ENCODE results near the gene TRERF1.

Gene TRERF1

DNA sequence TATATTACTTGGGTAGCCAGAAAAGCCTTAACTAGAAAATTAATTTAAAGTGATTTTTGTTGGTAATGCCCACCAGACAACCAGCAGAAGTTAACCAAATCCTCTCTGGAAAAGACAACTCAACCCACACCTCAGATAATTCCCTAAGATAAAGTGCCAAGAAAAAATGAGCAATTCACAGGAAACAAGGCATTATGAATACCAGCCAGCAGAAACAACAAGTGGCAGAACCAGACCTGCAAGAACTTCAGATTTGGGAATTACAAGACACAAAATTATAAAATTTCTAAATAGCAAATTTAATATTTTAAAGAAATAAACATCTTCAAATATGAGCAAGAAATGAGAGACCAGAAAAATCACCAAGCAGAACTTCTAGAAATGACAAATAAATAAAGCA lies 154.1 kb downstream of the TRERF1 start:
- no peak for DNase-seq

DNA sequence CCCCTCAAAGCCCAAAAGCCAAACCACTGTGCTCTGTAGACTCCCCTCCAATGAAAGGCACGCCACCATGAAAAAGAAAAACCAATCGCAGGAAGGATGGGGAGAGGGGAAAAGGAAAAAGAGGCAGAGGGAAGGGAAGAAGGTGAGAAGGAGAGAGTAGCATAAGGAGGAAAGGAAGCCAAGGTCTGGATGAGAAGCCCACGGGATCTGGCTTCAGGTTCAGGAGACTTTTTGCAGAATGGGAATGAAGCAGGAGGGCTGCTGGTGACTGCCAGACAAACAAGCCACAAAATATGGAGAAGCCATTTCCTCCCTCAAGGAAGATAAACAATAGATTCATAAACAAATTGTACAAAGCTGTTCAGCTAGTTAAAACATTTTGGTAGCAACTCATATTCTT lies 155.1 kb downstream of the TRERF1 start:
- DNase-seq: no peak

DNA sequence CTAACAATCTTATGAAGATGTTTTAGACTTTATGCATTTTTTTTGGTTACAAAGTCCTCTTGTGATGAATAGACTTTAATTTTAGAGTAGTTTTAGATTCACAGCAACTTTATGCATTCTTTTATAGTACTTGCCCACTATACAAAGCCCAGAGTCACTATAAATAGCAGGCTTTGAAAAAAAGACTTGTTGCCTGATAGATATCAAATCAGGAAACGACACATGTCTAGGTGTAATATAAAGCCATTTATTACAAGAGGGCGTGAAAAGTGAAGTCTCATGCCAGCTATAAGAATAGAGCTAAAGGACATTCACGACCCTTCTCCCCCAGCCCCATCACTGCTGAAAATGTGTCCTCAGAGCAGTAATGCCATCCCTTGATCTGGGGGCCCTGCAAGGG lies 156.0 kb downstream of the TRERF1 start:
- no peak for DNase-seq

DNA sequence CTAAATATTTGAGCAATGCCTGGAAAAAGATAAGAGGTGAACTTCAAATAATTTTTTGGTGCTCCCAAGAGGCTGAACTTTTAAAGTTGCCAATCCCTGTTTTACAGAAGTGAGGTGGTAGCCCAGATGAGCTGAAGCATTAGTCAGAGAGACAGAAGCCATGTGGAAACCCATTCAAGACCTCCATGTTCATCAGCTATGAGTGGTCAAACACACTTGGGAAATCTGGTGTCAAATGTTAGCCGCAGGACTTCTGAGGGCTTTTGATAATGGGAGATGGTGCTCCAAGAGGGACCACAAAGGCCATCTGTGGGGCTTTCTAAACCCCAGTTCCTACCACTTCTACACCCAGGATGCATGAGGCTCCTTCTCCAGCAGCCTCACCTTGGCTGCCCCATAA lies 156.5 kb downstream of the TRERF1 start:
- DNase-seq: no peak

DNA sequence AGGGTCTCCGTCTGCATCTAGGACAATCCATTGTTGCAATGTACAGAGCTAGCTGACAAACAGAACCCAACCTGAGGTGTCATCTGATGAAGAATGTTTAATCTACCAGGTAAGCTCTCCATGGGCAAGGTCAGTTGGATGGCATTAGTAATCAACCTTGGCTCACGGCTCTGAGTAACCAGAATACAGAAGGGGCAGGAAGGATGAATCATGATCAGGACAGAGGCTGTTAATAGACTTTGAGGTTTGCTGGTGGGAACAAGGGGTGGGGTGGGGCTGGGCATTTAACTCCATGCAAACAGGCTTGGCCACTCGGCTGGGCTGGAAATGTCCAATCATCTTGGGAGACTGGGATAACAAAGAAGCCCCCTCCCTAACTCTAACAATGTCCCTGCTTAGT lies 157.0 kb downstream of the TRERF1 start:
- DNase-seq: no peak

DNA sequence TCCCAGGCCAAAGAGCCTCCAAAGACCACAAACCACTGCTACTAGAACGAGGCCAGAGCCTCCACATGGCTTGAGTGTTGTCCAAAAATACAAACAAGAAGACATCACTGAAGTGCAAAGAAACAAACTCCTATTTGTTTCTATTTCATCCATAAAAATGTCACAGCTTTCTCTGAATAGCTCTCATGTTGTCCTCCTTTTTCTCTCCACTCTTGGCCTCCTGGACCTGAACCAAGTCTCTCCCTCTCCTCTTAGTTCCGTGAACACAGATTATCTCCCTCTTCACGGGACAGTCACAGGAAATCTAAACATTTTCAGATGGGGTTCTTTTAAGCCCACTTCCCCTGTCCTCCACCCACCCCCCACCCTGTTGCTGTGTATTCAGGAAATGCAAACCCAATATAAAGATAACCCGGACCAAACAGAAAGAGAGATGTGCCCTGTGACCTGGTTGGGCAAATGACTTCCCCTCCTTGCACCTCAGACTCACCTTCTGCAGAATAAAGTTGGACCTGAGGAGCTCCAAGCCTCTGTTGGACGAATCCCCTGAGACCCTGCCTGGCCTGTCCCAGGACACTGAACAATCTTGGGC lies 158.2 kb downstream of the TRERF1 start:
- no peak for DNase-seq

DNA sequence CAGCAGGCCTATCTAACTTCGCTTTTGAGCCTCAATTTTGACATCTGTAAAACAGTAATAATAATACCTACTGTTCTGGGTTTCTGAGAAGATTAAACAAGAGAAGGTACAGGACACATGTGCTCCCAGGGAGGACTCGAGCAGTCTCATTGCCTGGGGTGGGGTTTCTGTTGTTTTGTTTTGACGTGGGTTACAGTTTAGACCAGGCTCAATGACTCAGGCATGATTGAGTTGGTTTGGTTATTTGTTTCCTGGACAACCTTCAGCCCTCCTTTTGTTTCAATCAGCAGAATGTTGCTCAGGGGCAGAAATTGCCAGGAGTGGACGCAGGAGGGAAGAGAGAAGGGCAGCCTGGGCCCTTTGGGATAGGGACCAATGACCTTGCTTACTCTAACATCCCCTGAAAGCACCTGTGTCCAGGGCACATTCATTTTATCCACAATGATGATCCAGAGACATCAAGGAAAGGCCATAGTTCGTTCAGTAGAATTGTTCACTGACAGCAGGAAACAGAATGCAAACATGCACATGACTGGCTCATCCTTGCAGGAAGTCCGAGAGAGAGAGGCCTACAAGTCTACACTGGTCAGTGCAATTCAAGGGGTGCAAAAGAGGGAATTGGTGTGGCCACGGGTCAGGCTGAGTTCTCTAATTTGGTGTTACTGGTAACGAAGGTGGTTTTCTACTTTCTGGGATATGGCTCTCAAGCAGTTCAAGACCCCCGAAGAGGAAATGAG lies 159.6 kb downstream of the TRERF1 start:
- DNase-seq: no peak

DNA sequence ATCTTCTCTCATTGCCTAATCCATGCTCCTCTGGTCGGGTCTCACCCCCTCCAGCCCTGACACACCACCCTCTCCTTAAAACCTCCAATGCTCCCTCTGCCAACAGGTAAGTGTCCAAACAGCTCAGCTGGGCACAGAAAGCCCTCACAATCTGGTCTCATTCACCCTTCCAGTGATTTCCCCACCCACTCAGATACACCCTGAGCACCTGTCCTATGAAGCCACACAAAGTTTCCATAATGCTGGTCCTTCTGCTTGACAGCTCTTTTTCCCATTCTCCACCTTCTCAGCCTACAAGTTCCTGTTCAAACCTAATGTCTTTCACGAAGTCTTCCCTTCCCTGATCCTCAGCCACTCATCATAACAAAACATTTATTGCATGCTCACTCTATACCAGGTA lies 164.0 kb downstream of the TRERF1 start:
- no peak for DNase-seq

DNA sequence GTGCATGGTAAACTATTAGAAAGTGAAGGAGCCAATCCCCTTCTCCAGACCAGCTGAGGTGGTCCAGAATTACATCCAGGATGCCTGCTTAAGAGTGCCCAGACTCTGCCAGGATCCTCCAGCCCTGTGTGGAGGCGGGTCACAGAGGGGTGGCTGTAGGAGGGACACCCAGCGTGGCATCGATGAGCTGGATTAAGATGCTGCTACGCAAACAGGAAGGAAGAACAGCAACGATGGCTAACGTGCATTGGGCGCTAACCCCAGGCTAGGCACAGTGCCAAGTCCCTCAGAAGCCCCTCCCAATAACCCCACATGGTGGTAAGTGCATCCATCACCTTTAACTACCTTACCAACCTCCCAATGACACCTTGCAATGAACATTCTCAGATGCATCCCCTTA lies 170.2 kb downstream of the TRERF1 start:
- DNase-seq: no peak

DNA sequence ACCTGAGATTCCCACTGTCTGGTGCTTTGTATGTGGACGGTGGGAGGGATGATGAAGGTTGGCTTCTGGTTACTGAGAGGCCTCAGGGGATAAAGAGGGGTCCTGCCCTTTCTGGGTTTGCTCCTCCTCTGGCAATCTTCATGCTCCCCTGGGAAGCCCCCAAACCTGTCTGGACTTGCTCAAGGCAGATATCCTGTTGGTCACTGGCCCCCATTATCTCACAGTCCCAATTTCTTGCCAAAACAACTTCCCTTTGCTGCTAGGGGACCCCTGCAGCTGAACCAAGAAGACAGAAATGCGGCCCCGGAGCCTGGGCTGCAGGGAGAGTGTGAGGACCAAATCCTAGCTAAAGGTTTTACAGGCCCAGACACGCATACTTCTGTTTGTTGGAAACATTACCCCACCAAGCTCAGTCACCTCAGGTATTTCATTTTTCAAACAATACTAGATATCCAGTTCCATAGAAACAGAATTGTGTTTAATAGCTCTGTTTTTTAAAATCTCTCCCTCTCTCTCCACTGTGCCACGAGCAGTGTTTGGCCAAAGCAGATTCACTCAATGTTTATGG lies 170.7 kb downstream of the TRERF1 start:
- no peak for DNase-seq

DNA sequence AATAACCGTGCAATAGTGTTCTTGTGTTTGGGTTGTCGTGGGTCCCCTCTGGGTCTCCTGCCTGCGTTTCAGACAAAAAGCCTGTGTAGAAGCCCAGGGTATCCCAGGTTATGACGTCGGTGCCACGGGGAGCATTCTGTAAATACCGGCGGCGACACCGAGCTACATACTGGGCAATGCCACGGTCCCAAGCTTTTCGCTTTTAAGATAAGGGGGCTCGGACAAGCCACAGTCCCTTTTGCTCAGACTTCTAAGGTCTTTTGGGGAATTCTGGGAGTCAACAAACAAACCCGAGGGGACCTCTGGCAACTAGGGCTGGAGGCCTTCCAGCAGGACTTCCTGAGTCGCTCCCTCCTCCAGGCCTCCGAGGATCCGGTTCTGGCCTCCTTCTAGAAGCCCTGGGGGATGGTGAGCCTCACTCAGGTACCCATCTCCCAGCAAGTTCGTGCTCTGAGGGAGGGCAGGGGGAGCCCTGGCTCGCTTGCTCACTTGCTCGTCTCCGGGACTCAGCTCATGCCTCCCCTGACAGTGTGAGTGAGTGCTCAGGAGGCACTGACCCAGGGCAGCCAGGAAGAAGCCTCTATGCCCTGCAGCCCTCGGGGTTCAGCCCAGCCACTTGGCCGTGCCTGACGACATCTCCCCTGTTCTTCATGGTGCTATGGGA lies 171.6 kb downstream of the TRERF1 start:
- no peak for DNase-seq

DNA sequence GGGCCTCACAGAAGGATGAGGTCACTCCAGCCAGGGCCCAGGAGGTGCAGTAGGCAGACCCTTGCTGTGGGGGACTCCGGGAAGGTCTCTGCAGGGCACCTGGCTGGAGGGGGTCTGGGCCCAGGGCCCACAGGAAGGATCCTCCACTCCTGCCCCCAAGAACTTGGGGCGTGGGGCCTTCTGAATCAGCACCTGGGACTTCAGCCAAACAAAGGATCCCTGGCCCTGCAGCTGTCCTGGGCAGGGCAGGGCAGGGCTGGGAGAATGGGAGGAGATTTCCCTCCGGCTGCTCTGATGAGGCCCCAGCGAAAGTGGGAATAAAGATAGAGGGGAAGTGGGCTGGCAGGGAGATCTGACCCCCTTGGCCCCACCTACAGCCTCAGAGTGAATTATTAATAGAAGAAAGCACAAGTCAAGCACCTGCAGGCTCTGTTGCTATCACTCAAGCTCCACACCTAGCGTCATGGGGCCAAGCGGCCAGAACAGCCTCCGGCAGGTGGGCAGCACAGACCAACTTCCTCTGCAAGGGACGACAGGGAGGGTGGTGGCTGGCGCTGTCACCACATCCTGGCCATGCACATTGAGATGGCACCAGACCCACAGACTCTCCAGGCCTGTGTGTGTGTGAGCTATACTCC lies 172.5 kb downstream of the TRERF1 start:
- no peak for DNase-seq

DNA sequence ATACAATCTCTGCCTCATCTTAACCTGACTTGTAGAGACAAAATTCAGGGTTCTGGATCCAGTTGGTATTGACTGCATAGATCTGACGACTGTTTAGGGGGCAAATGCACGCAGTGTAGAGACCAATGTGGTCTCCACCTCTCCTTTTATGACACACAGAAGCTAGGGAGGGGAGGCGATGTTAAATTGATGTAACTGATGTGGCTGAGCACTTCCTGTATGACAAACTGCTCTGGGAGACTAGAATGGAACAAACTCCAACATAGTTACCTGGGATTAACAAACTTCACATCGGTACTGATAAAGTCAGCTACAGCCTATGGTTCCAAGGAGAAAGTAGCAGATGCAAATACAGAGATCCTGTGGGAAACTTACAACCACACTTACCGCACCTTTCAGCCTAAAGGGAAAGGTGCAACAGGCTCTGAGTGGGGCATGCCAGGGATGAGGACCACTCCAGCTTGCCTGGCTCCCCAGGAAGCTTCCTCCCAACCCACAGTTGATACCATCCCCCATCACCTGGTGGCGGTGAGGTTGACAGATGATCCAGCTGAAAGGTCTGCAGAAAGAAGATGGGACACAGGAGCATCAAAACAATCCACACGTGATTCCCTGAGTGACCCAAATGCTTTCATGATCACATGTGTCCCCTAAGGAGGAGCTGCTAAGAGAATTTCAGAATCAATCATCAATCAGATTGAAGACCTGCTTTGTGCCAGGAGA lies 173.4 kb downstream of the TRERF1 start:
- DNase-seq: no peak

DNA sequence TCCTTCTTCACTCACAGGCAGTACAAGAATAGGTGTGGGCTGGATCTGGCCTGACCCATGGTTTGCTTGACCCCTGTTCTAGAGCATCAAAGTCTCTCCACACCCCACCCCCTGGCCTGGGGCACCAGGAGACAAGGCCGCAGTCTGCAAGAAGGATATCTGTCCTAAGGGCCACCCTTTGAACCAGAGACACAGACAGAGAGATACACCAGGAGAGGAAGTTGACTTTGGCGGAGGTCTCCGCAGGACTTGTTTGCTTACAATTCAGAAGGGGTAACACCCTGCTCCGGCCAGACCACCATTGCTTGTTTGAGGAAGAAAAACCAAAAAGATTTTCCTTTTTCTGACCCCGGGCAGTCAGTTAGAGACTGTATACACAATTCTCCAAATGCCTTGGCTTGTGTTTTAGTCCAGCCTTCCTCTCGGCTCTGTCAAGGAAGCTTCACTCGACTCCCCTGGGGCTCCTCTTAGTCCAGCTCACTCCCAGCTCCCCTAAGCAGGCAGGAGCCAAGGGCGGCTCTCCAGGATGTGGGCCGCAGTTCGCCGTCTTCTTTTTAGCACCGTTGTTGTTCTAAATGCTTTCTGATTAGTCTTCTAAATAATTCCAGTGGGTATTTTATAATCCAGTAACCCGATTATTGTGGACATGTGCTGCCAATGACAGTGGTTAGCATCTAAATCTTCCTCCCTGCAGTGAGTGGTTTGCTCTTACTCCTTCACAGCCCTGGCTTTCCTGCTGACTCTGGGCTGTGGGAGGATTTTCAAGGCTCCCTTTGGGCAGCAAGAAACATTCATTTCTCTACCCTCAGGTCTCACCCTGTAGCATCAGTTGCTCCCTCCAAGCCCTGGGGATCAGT lies 175.5 kb downstream of the TRERF1 start:
- no peak for DNase-seq

DNA sequence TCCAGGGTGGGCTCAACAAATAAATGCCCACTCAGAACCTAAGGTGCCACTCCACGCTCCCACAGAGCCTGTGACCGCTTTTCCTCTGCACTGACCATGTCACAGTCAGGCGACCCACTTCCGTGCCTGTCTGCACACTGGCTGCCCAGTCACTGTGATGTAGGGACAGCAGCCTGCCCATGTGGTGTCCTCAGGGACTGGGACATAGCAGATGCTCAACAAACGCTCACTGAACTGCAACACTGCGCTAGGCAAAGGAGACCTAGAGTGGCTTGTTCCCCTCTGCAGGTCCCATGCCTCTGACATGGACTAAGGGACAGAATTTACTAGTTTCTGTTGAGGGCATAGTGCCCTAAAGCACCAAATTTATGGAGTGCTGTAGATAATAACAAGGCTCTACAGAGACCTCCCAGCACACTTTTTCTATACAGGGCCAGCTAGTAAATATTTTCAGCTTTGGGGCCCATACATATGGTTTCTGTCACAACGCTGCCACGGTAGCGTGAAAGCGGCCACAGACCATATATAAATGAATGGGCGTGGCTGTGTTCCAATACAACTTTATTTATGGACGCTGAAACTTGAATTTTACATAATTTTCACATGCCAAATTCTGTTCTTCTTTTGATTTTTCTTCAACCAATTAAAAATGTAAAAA lies 176.2 kb downstream of the TRERF1 start:
- no peak for DNase-seq

DNA sequence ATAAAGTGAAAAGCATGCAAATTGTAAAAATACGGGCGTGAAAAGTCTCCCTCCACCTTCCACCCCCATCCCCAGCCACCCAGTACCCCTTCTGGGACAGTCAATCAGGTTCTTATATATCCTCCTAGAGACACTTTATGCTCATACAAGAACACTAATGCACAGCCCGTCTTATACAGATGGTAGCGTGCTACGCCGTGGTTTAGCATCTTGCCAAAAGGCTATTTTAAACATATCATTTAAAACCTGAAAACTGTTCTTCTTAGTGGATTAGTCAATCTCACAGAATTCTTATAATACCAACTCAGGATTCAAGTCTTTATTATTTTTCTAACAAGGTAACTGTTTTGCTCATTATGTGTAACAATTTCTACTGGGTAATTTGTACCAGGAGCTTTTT lies 176.8 kb downstream of the TRERF1 start:
- DNase-seq: no peak

DNA sequence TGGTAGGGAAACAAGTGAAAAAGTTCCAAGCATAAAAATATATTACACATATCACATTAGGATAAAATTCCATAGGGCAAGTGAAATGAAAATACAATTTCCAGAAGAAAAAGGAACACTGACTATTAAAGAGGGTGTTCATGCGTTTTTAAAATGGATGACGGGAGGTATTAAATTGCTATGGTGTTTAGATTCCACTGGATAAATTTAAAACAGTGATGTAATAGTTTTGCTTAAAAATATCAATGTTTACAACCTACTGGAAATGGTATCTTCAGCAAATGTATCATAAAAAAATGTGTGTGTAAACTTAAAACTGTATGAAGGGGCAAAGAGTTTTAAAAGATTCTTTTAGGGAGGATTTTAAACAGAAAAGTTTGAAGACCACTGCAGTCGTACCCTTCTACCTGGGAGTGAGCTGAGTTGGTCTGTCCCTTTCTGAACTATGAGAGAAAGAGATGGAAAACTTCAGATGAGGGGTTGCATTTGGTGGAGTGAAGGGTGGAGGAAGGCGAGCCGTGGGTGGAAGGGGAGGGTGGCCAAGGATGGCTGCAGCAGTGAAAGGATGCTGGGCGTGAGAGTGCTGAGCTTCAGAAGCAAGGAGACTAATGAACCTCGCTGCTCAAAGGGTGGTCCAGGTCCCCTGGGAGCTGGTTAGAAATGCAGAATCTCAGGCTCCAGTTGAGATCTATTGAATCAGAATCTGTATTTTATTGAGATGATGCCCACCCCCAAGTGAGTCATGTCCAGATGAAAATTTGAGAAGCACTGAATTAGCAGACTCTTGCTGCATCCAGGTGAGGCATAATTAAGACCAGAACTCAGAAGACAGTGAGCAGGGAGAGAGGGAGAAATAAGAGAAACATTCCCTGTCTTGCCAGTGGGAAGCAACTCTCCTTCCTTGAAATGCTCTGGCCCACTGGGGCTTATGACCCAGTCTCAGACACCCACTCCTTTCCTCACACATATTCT lies 179.6 kb downstream of the TRERF1 start:
- DNase-seq: no peak

DNA sequence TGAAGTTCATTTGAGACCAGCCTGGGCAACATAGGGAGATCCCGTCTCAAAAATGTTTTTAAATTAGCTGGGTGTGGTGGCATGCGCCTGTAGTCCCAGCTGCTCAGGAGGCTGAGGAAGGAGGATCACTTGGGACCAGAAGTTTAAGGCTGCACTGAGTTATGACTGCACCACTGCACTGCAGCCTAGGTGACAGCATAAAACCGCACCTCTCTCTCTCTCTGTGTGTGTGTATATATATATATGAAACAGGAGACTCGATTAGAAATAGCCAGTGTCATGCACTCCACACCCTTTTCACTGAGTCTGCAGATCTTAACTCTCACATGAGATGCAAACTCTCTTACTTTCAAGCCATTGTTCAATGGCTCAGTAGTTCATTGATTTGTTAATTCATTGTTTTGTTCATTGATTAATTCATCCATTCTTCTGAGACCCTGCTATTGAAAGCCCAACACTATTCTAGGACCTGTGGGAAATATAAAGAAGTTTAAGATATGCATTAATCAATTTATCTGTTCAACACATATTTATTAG lies 181.7 kb downstream of the TRERF1 start:
- DNase-seq: no peak

DNA sequence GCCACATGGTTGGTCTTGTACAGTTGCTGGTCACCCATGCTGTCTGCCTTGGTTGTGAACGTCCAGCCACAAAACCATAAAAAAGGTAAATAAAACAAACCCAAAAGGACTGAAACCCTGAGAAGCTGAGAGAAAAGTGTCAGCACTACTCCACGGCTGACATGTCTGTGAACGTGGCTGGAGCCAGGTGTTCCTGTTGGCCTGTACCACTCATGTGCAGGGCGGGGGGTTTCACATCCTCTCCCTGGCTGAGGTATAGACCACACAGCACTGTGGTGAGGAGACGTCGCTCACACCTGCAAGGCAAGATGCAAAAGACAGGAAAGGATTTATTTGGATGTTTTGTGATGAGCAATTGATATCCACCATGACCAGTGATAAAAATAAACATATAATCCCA lies 182.2 kb downstream of the TRERF1 start:
- DNase-seq: no peak

DNA sequence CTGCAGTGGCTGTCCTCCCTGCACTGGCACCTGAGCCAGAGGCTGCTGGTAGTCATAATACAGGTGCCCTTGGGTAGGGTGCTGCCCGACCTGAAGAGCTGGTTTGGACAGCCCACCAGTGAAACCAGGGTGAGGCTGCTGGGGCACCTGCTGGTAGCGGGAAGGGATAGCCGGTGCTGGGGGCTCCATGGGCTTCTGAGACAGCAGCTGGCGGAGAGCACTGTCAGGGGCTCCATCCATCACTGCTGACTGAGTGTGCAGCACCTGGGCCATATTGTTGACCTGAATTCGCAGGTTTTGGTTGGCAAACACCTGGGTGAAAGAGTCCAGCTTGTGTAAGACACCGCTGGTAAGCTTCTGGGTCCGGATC lies 182.9 kb downstream of the TRERF1 start:
- DNase-seq: no peak

Measured in NCI-H524 (cell line).